WTC11 (cell line): ENCODE results near the gene LIX1L. TPM values are rescaled to one million over a fixed set of nuclear protein-coding genes. Genes with fewer than 3 reads are reported as not detected.

Experiments used
- ATAC-seq: fragments of 200-7000 bp; cut with Tn5 transposase; 2 replicates; pipeline ENCODE4 v1.10.0; 2021; ENCODE audit warnings: mild to moderate bottlenecking, moderate library complexity
- CTCF ChIA-PET: fragments of 300-600 bp; sonication (Branson Sonifier 250); formaldehyde crosslinking; loops from one replicate; lab custom pipeline; 2021; ENCODE audit warnings: antibody characterized with exemption; lab: Charles Lee
- POLR2A ChIA-PET: fragments of 350-600 bp; sonication (Branson Sonifier 250); formaldehyde crosslinking; loops from one replicate; lab custom pipeline; 2021; ENCODE audit warnings: antibody characterized with exemption; lab: Charles Lee
- DNase-seq: peaks from one replicate; pipeline ENCODE4 v3.0.0; 2021; ENCODE audit warnings: low spot score
- H3K27ac Mint-ChIP-seq: 2 replicates; pipeline ENCODE4 v1.8.0; 2021; ENCODE audit warnings: mixed read lengths
- H3K27me3 Mint-ChIP-seq: 2 replicates; pipeline ENCODE4 v1.8.0; 2021; ENCODE audit warnings: low read depth, mild to moderate bottlenecking, moderate library complexity, mixed read lengths
- H3K36me3 Mint-ChIP-seq: 2 replicates; pipeline ENCODE4 v1.8.0; 2021; ENCODE audit warnings: mixed read lengths
- H3K4me1 Mint-ChIP-seq: 2 replicates; pipeline ENCODE4 v1.8.0; 2022; ENCODE audit warnings: mixed read lengths
- H3K4me3 Mint-ChIP-seq: 2 replicates; pipeline ENCODE4 v1.8.0; 2021; ENCODE audit warnings: mild to moderate bottlenecking, moderate library complexity, mixed read lengths
- H3K9me3 Mint-ChIP-seq: 2 replicates; pipeline ENCODE4 v1.8.0; 2021; ENCODE audit warnings: mixed read lengths
- GABPB1 ChIP-seq: sonication (generic); formaldehyde crosslinking; IDR thresholded peaks from 2 replicates; pipeline ENCODE4 v1.8.1; 2023; ENCODE audit warnings: mild to moderate bottlenecking, missing genetic modification reagents
- JUN ChIP-seq: sonication (generic); formaldehyde crosslinking; IDR thresholded peaks from 2 replicates; pipeline ENCODE4 v1.8.0; 2023; ENCODE audit warnings: mild to moderate bottlenecking, missing genetic modification reagents
- RELA ChIP-seq: sonication (generic); formaldehyde crosslinking; IDR thresholded peaks from 2 replicates; pipeline ENCODE4 v1.8.1; 2022; ENCODE audit warnings: missing genetic modification reagents, mild to moderate bottlenecking, borderline replicate concordance
- total RNA-seq: library from RNA; stranded (reverse); gene quantifications from 3 replicates; pipeline ENCODE4 v1.2.3, GENCODE V29; 2021
- TF ChIP-seq, protein P1 (sequence below): sonication (generic); formaldehyde crosslinking; IDR thresholded peaks from 2 replicates; pipeline ENCODE4 v1.8.1; 2023; ENCODE audit warnings: mild to moderate bottlenecking, missing genetic modification reagents, borderline replicate concordance
- TF ChIP-seq, protein P2 (sequence below): fragments of 250-450 bp; sonication (Bioruptor Pico); IDR thresholded peaks from 2 replicates; pipeline ENCODE4 v2.1.2; 2022; ENCODE audit warnings: mild to moderate bottlenecking, moderate library complexity
- TF ChIP-seq, protein P3 (sequence below): sonication (generic); formaldehyde crosslinking; IDR thresholded peaks from 2 replicates; pipeline ENCODE4 v1.8.1; 2023; ENCODE audit warnings: mild to moderate bottlenecking, missing genetic modification reagents
- TF ChIP-seq, protein P4 (sequence below): fragments of 250-450 bp; sonication (Bioruptor Pico); IDR thresholded peaks from 2 replicates; pipeline ENCODE4 v1.9.0; 2021; ENCODE audit warnings: mild to moderate bottlenecking, borderline replicate concordance
- TF ChIP-seq, protein P5 (sequence below): sonication (generic); formaldehyde crosslinking; IDR thresholded peaks from 2 replicates; pipeline ENCODE4 v1.8.1; 2022; ENCODE audit warnings: low read depth, mild to moderate bottlenecking, moderate library complexity, missing genetic modification reagents, borderline replicate concordance
- TF ChIP-seq, protein P6 (sequence below): sonication (generic); formaldehyde crosslinking; IDR thresholded peaks from 2 replicates; pipeline ENCODE4 v1.8.0; 2023; ENCODE audit warnings: mild to moderate bottlenecking, missing genetic modification reagents

LIX1L gene
- total RNA-seq, 1 experiment from 2014 or later = 3.0 TPM

DNA sequence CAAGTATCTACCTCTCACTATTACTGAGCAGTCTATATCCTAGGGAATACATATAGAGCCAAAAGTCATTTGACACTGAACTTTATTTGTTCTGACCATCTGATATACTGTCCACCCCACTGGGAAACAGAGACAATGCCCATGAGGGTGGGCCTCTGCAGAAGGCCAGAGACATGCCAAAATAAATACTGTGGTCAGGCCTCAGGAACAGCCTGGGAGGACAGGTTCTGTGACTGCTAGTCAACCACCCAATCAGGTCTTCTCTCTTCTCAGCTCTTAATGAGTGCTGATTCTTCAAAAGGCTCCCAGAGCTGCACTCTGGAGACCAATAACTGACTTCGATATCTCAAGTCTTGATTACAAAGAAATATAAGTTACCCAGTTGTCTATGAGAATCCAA, 66.7 kb downstream of the LIX1L start (continued):
- TF ChIP-seq, protein P1, sequence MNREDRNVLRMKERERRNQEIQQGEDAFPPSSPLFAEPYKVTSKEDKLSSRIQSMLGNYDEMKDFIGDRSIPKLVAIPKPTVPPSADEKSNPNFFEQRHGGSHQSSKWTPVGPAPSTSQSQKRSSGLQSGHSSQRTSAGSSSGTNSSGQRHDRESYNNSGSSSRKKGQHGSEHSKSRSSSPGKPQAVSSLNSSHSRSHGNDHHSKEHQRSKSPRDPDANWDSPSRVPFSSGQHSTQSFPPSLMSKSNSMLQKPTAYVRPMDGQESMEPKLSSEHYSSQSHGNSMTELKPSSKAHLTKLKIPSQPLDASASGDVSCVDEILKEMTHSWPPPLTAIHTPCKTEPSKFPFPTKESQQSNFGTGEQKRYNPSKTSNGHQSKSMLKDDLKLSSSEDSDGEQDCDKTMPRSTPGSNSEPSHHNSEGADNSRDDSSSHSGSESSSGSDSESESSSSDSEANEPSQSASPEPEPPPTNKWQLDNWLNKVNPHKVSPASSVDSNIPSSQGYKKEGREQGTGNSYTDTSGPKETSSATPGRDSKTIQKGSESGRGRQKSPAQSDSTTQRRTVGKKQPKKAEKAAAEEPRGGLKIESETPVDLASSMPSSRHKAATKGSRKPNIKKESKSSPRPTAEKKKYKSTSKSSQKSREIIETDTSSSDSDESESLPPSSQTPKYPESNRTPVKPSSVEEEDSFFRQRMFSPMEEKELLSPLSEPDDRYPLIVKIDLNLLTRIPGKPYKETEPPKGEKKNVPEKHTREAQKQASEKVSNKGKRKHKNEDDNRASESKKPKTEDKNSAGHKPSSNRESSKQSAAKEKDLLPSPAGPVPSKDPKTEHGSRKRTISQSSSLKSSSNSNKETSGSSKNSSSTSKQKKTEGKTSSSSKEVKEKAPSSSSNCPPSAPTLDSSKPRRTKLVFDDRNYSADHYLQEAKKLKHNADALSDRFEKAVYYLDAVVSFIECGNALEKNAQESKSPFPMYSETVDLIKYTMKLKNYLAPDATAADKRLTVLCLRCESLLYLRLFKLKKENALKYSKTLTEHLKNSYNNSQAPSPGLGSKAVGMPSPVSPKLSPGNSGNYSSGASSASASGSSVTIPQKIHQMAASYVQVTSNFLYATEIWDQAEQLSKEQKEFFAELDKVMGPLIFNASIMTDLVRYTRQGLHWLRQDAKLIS (CRISPR knock-in tag) = no peak
- TF ChIP-seq, protein P2, sequence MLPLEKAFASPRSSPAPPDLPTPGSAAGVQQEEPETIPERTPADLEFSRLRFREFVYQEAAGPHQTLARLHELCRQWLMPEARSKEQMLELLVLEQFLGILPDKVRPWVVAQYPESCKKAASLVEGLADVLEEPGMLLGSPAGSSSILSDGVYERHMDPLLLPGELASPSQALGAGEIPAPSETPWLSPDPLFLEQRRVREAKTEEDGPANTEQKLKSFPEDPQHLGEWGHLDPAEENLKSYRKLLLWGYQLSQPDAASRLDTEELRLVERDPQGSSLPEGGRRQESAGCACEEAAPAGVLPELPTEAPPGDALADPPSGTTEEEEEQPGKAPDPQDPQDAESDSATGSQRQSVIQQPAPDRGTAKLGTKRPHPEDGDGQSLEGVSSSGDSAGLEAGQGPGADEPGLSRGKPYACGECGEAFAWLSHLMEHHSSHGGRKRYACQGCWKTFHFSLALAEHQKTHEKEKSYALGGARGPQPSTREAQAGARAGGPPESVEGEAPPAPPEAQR = no peak
- TF ChIP-seq JUN (CRISPR knock-in tag) (no peak), RELA (CRISPR knock-in tag) (no peak), GABPB1 (CRISPR knock-in tag) (no peak)
- TF ChIP-seq, protein P3, sequence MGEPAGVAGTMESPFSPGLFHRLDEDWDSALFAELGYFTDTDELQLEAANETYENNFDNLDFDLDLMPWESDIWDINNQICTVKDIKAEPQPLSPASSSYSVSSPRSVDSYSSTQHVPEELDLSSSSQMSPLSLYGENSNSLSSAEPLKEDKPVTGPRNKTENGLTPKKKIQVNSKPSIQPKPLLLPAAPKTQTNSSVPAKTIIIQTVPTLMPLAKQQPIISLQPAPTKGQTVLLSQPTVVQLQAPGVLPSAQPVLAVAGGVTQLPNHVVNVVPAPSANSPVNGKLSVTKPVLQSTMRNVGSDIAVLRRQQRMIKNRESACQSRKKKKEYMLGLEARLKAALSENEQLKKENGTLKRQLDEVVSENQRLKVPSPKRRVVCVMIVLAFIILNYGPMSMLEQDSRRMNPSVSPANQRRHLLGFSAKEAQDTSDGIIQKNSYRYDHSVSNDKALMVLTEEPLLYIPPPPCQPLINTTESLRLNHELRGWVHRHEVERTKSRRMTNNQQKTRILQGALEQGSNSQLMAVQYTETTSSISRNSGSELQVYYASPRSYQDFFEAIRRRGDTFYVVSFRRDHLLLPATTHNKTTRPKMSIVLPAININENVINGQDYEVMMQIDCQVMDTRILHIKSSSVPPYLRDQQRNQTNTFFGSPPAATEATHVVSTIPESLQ (CRISPR knock-in tag) = no peak
- TF ChIP-seq, protein P4, sequence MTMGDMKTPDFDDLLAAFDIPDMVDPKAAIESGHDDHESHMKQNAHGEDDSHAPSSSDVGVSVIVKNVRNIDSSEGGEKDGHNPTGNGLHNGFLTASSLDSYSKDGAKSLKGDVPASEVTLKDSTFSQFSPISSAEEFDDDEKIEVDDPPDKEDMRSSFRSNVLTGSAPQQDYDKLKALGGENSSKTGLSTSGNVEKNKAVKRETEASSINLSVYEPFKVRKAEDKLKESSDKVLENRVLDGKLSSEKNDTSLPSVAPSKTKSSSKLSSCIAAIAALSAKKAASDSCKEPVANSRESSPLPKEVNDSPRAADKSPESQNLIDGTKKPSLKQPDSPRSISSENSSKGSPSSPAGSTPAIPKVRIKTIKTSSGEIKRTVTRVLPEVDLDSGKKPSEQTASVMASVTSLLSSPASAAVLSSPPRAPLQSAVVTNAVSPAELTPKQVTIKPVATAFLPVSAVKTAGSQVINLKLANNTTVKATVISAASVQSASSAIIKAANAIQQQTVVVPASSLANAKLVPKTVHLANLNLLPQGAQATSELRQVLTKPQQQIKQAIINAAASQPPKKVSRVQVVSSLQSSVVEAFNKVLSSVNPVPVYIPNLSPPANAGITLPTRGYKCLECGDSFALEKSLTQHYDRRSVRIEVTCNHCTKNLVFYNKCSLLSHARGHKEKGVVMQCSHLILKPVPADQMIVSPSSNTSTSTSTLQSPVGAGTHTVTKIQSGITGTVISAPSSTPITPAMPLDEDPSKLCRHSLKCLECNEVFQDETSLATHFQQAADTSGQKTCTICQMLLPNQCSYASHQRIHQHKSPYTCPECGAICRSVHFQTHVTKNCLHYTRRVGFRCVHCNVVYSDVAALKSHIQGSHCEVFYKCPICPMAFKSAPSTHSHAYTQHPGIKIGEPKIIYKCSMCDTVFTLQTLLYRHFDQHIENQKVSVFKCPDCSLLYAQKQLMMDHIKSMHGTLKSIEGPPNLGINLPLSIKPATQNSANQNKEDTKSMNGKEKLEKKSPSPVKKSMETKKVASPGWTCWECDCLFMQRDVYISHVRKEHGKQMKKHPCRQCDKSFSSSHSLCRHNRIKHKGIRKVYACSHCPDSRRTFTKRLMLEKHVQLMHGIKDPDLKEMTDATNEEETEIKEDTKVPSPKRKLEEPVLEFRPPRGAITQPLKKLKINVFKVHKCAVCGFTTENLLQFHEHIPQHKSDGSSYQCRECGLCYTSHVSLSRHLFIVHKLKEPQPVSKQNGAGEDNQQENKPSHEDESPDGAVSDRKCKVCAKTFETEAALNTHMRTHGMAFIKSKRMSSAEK (CRISPR knock-in tag) = no peak
- TF ChIP-seq, protein P5, sequence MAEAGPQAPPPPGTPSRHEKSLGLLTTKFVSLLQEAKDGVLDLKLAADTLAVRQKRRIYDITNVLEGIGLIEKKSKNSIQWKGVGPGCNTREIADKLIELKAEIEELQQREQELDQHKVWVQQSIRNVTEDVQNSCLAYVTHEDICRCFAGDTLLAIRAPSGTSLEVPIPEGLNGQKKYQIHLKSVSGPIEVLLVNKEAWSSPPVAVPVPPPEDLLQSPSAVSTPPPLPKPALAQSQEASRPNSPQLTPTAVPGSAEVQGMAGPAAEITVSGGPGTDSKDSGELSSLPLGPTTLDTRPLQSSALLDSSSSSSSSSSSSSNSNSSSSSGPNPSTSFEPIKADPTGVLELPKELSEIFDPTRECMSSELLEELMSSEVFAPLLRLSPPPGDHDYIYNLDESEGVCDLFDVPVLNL (CRISPR knock-in tag) = no peak

DNA sequence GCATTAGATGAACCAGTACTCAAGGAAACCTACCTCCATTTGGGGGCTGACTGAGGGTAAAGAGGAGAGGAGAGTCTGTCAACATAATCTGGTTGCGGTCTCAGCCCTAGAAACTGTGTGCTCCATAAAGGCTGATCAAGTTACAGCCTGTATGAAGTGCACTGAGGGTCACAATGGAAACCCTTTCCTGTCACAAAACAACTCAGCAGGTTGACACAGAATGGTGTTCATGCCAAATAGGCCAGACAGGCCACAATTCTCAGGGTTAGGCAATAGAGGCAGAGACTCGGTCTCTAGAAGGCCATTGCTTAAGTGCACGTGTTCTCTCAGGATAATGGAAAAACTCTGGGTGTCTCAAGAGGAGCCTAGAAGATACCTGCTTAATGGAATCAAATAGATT, 68.1 kb downstream of the LIX1L start:
- Mint-ChIP-seq H3K4me3 (no peak overlapping the region), H3K4me1 (peaks cover 29% of the 10 kb centered on the region), H3K27me3 (peaks cover 12% of the 10 kb centered on the region), H3K27ac (no peak overlapping the region), H3K36me3 (no peaks in the 10 kb centered on the region), H3K9me3 (no peaks in the 10 kb centered on the region)
- ATAC-seq (no peak), DNase-seq (no peak)
- ChIA-PET POLR2A (no interaction called here), CTCF (interaction anchor here (3.7 kb wide), 1 partner anchor 31 kb away, joined by 65 read pairs; the partner anchor contains the start of gene PIAS3)
- TF ChIP-seq, protein P6, sequence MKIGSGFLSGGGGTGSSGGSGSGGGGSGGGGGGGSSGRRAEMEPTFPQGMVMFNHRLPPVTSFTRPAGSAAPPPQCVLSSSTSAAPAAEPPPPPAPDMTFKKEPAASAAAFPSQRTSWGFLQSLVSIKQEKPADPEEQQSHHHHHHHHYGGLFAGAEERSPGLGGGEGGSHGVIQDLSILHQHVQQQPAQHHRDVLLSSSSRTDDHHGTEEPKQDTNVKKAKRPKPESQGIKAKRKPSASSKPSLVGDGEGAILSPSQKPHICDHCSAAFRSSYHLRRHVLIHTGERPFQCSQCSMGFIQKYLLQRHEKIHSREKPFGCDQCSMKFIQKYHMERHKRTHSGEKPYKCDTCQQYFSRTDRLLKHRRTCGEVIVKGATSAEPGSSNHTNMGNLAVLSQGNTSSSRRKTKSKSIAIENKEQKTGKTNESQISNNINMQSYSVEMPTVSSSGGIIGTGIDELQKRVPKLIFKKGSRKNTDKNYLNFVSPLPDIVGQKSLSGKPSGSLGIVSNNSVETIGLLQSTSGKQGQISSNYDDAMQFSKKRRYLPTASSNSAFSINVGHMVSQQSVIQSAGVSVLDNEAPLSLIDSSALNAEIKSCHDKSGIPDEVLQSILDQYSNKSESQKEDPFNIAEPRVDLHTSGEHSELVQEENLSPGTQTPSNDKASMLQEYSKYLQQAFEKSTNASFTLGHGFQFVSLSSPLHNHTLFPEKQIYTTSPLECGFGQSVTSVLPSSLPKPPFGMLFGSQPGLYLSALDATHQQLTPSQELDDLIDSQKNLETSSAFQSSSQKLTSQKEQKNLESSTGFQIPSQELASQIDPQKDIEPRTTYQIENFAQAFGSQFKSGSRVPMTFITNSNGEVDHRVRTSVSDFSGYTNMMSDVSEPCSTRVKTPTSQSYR = no peak
